CD1c-positive myeloid dendritic cell (primary cell): ENCODE data around the gene CBR1.
"Not testable (repeated sequence)": the region's sequence is repeated elsewhere in the genome, so short reads cannot be mapped to it uniquely, and the experiment has no call there.

Experiments used
- DNase-seq: peaks from one replicate; pipeline ENCODE4 v3.0.0-alpha.2; 2016; ENCODE audit errors: extremely low spot score

The CBR1 gene

GRCh38 chr21:36079671-36080070 is 9.8 kb downstream of the CBR1 start:
- no peak for DNase-seq

DNA sequence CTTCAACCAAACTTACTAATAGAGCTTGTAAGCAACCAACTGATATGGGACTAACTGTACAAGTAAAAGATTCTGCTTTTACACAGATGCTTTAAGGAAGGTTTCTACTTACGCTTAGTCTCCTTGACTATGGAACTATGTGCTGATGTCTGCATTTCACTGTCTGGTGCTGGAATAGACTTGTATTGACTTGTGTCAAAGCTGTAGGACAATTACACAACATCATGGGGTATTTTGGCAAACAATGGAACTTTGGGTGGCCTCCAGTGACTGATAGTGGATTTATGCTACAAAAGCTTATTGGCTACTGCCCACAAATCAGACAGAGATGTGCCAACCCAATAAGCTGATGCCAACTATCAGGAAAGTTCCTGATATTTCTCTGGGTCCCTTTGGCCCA is 10.6 kb downstream of the CBR1 start:
- DNase-seq = no peak

GRCh38 chr21:36082237-36082664 is 12.4 kb downstream of the CBR1 start:
- no peak for DNase-seq

- DNase-seq = no peak
Observed at GRCh38 chr21:36087362-36088138, 17.7 kb downstream of the CBR1 start.

DNA sequence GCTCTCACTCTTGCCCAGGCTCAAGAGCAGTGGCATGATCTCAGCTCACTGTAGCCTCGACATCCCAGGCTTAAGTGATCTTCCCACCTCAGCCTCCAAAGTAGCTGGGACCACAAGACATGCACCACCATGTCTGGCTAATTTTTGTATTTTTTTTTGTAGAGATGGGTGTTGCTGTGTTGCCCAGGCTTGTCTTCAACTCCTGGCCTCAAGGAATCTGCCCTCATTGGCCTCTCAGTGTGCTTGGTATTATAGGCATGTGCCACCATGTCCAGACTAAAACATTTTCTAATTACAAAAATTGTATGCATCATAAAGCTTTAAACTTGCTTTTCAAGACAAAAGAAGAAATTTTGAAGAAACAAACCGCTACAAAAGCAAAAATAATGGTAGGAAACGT is 20.1 kb downstream of the CBR1 start:
- DNase-seq = no peak

DNA sequence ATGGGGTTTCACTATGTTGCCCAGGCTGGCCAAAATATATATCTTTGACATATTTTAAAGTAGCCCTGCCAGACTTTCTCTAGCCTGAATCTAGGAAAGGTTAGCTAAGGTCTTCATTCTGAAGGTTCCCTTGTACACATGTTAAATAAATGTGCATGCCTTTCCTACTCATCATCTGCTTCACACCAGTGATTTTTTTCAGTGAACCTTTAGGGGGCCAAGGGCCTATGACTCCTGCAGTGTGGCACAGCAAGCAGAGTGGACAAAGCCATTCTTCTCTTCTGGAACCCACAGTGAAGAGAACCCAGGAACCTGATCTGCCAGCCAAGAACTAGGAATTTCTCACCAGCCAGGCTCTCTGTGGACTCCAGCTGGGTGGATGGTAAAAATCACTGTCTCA is 22.9 kb downstream of the CBR1 start:
- DNase-seq = no peak

DNA sequence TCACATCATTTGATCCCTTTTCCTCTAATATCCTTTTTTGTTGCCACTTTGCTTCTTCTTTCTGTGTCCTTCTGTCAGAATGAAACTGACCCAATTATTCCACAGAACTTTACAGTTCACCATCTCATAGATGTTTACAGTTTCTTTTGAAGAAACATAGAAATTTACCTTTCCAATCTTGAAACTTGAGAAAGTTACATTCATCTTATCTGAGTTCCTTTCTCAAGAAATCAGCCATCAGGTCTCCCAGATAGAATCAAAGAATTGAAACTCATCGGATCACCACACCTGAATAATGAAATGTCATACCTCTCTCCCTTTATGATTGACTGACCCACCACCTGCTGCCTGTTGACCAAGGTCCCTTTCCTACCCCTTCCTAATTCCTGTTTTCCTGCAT is 23.7 kb downstream of the CBR1 start:
- no peak for DNase-seq

DNA sequence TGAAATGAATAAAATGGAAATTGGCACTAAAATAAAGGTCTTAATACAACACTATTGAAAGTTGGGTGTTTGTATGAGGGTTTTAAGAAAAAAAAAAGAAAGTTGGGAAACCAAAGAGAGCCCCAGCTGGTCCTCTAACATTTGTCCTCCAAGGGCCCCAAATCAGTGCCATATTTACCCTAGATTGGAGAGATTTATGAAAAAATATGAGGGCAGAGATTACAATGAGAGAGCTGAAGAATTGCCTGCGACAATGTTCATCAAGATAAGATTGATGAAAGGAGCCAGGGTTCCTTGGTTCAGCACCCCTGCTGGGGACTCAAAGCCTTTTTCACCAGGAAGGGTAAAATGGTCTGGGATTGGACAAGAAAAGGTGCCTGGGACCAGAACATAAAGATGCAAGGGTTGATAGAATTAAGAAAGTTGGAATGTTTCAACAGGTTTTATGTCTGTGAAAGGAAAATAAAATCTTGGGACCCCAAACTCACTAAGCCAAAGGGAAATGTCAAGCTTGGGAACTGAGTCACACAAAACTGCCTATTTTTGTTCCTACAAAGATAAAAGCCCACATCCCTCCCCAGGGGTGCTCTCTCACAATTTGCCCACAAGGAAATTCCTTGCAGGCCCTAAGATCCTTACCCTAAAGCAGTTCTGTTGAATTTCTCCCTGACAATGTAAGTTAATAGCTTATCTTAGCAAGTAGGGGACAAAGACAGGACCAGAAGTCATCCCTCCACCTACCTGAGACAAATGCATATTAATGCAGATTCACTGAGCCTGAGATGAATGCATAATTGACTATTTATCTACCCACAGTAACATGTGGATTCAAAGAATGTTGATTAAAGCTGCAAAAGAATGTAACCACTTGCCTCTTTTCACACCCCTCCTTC is 26.8 kb downstream of the CBR1 start:
- DNase-seq = no peak

- no peak for DNase-seq
Observed at GRCh38 chr21:36097427-36098181, 27.8 kb downstream of the CBR1 start.

- no peak for DNase-seq
Observed at GRCh38 chr21:36098182-36098532, 28.3 kb downstream of the CBR1 start.

GRCh38 chr21:36099000-36099399 is 29.2 kb downstream of the CBR1 start:
- DNase-seq = no peak

DNA sequence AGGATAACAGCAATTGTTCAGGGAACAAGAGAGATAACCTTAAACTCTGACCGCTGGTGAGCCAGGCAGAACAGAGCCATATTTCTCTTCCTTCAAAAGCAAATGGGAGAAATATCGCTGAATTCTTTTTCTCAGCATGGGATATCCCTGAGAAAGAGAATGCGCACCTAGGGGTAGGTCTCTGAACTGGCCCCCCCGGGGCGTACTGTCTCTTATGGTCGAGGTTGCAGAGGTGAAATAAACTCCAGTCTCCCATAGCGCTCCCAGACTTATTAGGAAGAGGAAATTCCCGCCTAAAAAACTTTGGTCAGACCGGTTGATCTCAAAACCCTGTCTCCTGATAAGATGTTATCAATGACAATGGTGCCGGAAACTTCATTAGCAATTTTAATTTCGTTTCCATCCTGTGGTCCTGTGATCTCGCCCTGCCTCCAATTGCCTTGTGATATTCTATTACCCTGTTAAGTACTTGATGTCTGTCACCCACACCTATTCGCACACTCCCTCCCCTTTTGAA is 29.9 kb downstream of the CBR1 start:
- DNase-seq = not testable (repeated sequence)

GRCh38 chr21:36100971-36101641 is 31.3 kb downstream of the CBR1 start:
- no peak for DNase-seq

GRCh38 chr21:36103434-36103833 is 33.6 kb downstream of the CBR1 start:
- no peak for DNase-seq

DNA sequence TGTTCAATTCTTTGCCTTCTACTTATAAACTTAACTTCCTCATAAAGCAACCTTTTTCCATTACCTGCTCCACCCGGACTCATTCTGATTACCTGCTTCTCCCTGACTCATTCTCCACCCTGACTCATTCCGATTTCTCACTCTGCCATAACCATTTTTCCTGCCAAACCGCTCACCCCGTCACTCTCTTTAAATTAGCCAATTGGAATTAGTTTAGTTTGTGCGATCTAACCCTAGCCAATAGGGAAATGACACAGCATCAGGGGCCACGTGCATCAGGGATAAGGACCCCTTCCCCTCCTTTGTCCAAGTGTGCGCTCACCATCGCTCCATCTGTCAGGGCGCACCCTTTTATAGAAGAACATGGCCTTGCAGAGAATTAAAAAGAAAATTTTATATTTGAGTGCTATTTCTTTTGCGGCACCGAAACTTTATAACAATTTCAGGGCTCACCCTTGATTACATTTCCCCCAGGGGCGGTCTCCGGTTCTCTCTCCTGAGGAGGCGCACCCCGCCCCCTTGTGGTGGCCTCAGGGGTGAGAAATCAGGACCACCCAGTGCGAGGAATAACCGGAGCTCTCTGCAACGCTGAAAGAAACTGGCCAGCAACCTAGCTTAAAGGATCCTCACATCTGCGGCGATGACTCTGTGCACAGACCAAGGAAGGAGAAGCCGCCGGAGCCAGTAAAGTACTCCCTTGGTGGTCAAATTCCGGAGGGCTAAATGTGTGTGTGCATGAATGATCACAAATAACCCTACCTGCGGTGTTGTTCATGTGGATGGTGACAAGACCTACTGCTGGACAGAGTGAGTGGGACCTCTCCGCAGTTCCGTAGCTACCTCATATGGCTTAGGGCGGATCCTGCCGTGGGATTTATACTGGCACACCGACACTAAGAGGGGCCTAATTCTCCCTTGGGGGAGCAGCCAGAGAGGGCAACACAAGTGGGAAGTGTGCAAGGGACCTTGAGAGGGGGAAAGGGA is 34.8 kb downstream of the CBR1 start:
- DNase-seq = peak; percentile 18

GRCh38 chr21:36105327-36105842 is 35.6 kb downstream of the CBR1 start:
- no peak for DNase-seq

DNA sequence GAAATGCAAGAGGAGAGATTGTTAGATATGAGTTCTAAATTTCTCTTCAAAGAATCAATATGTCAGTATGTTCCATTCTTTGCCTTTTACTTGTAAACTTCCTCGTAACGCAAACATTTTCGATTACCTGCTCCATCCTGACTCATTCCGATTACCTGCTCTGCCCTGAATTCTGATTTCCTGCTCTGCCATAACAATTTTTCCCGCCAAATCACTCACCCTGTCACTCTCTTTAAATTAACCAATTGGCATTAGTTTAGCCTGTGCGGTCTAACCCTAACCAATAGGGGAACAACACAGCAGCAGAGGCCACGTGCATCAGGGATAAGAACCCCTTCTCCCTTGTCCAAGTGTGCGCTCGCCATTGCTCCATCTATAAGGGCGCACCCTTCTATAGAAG is 40.0 kb downstream of the CBR1 start:
- no peak for DNase-seq

- no peak for DNase-seq
Observed at GRCh38 chr21:36111238-36111637, 41.4 kb downstream of the CBR1 start.

- no peak for DNase-seq
Observed at GRCh38 chr21:36113647-36114428, 44.0 kb downstream of the CBR1 start.
